Ovary (tissue), 3 donors: ENCODE measurements around the gene SPACA7.

Source experiments
- CTCF ChIP-seq, 3 donors: fragments of 450-650 bp in 2 of 3; fragments of 200-600 bp in 1 of 3; IDR thresholded peaks; one replicate each; pipeline versions ENCODE4 v1.5.1 to v1.8.0; 2016 to 2022; ENCODE audit warnings: antibody characterized with exemption in 3 of 3, mild to moderate bottlenecking in 1 of 3
- EP300 ChIP-seq: sonication (generic); formaldehyde crosslinking; IDR thresholded peaks from one replicate; pipeline ENCODE4 v1.6.1; 2017; ENCODE audit warnings: antibody characterized with exemption
- POLR2A ChIP-seq: fragments of 450-650 bp; IDR thresholded peaks from one replicate; pipeline ENCODE4 v1.6.1; 2017; ENCODE audit warnings: antibody characterized with exemption, mild to moderate bottlenecking, moderate library complexity
- donor health status: DM: no; HTN: no; CAD: no.

GRCh38 chr13:112345826-112346172 is 30.4 kb upstream of the SPACA7 start:
- TF ChIP-seq CTCF (IDR thresholded peaks at IDR 0.05) (no peak), EP300 (no peak), POLR2A (no peak)
